Gastrocnemius medialis (tissue), 4 donors: ENCODE measurements around the gene CORO2B. TPM values are rescaled to one million over a fixed set of nuclear protein-coding genes. Genes with fewer than 3 reads are reported as not detected.

Experiments
- ATAC-seq, 2 donors: fragments of 150-250 bp; one replicate each; pipeline ENCODE4 v1.9.1; 2016
- DNase-seq, 2 donors: peaks; one replicate each; pipeline ENCODE4 v3.0.0-alpha.2; 2019
- H3K27ac ChIP-seq, 4 donors: fragments of 200-600 bp; sonication (generic); 1 replicate in 1 of 4; 2 replicates in 3 of 4; pipeline ENCODE4 v1.5.1; 2016 to 2018; ENCODE audit warnings: mild to moderate bottlenecking in 2 of 4, moderate library complexity in 1 of 4
- H3K27me3 ChIP-seq, 3 donors: fragments of 200-600 bp; sonication (generic) in 2 of 3; 1 replicate in 1 of 3; 2 replicates in 2 of 3; pipeline versions ENCODE4 v1.5.1 to v1.6.0; 2016 to 2019; ENCODE audit warnings: mild to moderate bottlenecking in 1 of 3, moderate library complexity in 1 of 3
- H3K36me3 ChIP-seq, 2 donors: fragments of 200-600 bp; sonication (generic) in 1 of 2; one replicate each; pipeline ENCODE4 v1.5.1; 2017 to 2018
- H3K4me1 ChIP-seq, 2 donors: fragments of 200-600 bp; sonication (generic) in 1 of 2; one replicate each; pipeline ENCODE4 v1.5.1; 2016 to 2017; ENCODE audit warnings: mild to moderate bottlenecking in 2 of 2
- H3K4me3 ChIP-seq, 4 donors: fragments of 200-600 bp; sonication (generic) in 3 of 4; 1 replicate in 1 of 4; 2 replicates in 3 of 4; pipeline ENCODE4 v1.5.1; 2016 to 2019; ENCODE audit warnings: mild to moderate bottlenecking in 2 of 4
- H3K9me3 ChIP-seq, 3 donors: fragments of 200-600 bp; sonication (generic) in 2 of 3; 1 replicate in 1 of 3; 2 replicates in 2 of 3; pipeline ENCODE4 v1.5.1; 2016 to 2019
- POLR2A ChIP-seq, 2 donors: fragments of 450-650 bp; IDR thresholded peaks; one replicate each; pipeline ENCODE4 v1.6.1; 2017; ENCODE audit warnings: antibody characterized with exemption in 2 of 2, mild to moderate bottlenecking in 2 of 2, moderate library complexity in 2 of 2
- in situ Hi-C, 4 donors: fragments of 200-750 bp; cut with MboI; loops; one replicate each; pipeline versions ENCODE4 v1.15.0 to v1.8.0; 2017; ENCODE audit warnings: low sequenced_read_pairs in 4 of 4
- intact Hi-C: fragments of 100-400 bp; cut with DNase I; formaldehyde crosslinking; loops from one replicate; pipeline ENCODE4 v1.15.1; 2023; ENCODE audit warnings: low total_unique reads
- total RNA-seq, 4 donors: library from RNA; depleted of rRNA; stranded (reverse); fragments of >200 nt; gene quantifications; one replicate each; pipeline versions ENCODE4 v1.1.0 to v1.2.3, GENCODE V29; 2016
- TF ChIP-seq, protein P1 (sequence below), 5 experiments: fragments of 450-650 bp in 3 of 5; fragments of 200-600 bp in 2 of 5; sonication (generic) in 2 of 5; IDR thresholded peaks in 4 of 5; conservative IDR thresholded peaks in 1 of 5; 1 replicate in 4 of 5; 2 replicates in 1 of 5; pipeline ENCODE4 v1.5.1; 2016 to 2019; ENCODE audit warnings: antibody characterized with exemption in 5 of 5, mild to moderate bottlenecking in 3 of 5, moderate library complexity in 3 of 5

Gene CORO2B
- total RNA-seq, 4 donors from 2014 or later, result 1.5 to 2.2 (median 1.8) TPM

DNA sequence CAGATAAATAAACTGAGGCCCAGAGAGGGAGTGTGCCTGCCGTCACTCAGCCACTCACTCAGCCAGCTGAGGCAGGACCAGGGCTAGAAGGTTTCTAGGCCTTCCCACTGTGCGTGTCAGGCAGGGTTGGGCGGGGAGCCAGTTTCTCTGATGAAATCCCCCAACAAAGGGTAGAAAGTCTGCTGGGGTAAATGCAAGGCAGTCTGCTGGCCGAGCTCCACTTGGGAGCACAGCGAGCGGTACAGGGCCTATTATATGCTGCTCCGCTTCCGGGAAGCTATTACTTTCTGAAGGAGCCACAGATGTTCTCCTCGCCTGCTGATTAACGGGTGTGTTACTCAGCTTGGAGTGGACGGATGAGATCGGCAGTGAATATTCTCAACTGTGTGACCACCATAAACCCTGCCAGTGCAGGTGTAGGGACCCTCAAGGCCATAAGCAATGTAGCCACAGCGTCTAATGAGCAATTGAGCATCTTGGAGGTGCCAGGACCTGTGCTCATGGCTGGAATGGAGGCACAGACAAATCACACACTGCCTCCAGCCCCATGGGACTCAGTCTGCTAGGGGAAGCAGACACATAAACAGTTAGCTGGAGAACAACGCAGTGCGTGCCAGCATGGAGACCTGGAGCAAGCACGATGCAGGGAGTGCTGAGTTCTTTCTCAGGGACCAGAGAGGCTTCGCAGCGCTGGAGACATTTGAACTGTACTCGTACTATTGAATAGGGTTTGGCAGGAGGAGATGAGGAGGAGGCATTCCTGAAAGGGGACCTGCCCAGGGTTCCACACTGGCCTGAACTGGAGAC, 42.1 kb downstream of the CORO2B start:
- H3K27me3 ChIP-seq, result no peaks in the 10 kb centered on the region
- in situ Hi-C loops (no loop called here), intact Hi-C loops (loop anchor here (5.0 kb wide), 1 partner anchor 44 kb away; the partner anchor contains the start of gene CORO2B)
- peak in 1 of 2 donors; percentile 21 for TF ChIP-seq POLR2A (IDR thresholded peaks at IDR 0.05)
- TF ChIP-seq, protein P1, sequence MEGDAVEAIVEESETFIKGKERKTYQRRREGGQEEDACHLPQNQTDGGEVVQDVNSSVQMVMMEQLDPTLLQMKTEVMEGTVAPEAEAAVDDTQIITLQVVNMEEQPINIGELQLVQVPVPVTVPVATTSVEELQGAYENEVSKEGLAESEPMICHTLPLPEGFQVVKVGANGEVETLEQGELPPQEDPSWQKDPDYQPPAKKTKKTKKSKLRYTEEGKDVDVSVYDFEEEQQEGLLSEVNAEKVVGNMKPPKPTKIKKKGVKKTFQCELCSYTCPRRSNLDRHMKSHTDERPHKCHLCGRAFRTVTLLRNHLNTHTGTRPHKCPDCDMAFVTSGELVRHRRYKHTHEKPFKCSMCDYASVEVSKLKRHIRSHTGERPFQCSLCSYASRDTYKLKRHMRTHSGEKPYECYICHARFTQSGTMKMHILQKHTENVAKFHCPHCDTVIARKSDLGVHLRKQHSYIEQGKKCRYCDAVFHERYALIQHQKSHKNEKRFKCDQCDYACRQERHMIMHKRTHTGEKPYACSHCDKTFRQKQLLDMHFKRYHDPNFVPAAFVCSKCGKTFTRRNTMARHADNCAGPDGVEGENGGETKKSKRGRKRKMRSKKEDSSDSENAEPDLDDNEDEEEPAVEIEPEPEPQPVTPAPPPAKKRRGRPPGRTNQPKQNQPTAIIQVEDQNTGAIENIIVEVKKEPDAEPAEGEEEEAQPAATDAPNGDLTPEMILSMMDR (IDR thresholded peaks at IDR 0.05 in 4 of 5, conservative IDR thresholded peaks at IDR 0.05 in 1 of 5), result no peak
- ATAC-seq, result peak; percentile 72 to 85
- no peak overlapping the region for H3K4me3 ChIP-seq
- H3K36me3 ChIP-seq, result no peaks in the 10 kb centered on the region
- no peaks in the 10 kb centered on the region for H3K9me3 ChIP-seq
- DNase-seq, result peak; percentile 79 to 86
- H3K4me1 ChIP-seq, result peaks cover 11% of the 10 kb centered on the region in 2 donors
- peak overlapping the region; percentile 46 to 64 (median 60) for H3K27ac ChIP-seq

DNA sequence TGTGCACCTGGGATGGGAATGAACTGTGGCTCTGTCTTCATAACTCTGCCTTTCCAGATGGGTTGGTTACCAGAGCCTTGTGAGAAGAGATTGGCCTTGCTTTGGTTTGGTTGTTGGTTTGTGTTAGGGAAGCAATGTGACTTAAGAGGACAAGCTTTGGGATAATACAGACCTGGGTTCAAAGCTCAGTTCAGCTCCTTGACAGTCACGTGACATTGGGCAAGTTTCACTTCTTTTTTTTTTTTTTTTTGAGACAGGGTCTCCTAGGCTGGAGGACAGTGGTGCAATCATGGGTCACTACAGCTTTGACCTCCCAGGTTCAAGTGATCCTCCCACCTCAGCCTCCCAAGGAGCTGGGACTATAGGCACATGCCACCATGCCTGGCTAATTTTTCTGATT, 42.7 kb downstream of the CORO2B start:
- ATAC-seq, result no peak
- in situ Hi-C loops (no loop called here), intact Hi-C loops (loop anchor here (5.0 kb wide), 1 partner anchor 44 kb away; the partner anchor contains the start of gene CORO2B)
- H3K36me3 ChIP-seq, result no peaks in the 10 kb centered on the region
- peaks cover 11% of the 10 kb centered on the region in 2 donors for H3K4me1 ChIP-seq
- no peaks in the 10 kb centered on the region for H3K27me3 ChIP-seq
- no peaks in the 10 kb centered on the region for H3K9me3 ChIP-seq
- no peak for DNase-seq
- peak overlapping the region; percentile 46 to 64 (median 60) for H3K27ac ChIP-seq
- TF ChIP-seq, protein P1 (IDR thresholded peaks at IDR 0.05 in 4 of 5, conservative IDR thresholded peaks at IDR 0.05 in 1 of 5), result no peak
- no peak for TF ChIP-seq POLR2A (IDR thresholded peaks at IDR 0.05)
- H3K4me3 ChIP-seq, result no peak overlapping the region

DNA sequence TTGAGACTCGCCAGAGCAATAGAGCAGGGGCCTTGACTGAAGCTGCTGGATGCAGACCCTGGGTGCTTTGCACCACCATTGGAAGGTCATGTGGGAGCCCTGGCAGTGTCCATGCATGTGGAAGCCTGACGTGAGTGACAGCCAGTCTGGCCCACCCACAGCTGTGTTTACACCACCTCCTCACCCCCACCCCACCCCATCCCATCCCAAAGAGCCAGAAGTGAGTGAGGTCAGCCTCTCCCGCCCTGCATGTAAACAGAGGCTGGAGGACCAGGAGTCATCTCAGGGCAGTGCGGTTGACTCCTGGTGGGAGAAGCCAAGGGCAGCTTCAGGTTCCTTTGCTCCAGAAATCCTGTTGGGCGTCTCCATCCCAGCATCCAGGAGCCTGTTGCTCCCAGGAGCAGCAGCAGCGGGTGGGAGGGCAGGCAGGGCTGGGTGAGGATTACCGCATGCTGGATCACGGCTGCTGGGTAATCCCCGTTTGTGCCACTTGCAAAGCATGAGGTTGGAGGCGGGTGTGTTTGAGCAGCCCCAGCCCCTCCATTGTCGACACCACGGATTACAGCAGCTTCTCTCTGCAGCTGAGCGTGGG, 44.6 kb downstream of the CORO2B start:
- Histone ChIP-seq H3K4me1 (peaks cover 11% of the 10 kb centered on the region in 2 donors), H3K4me3 (no peak overlapping the region), H3K9me3 (no peaks in the 10 kb centered on the region), H3K27me3 (no peaks in the 10 kb centered on the region), H3K27ac (no peak overlapping the region), H3K36me3 (no peaks in the 10 kb centered on the region)
- in situ Hi-C loops, result no loop called here
- DNase-seq, result peak in 1 of 2 donors; percentile 49
- peak in 1 of 2 donors; percentile 23 for ATAC-seq
- TF ChIP-seq, protein P1 (IDR thresholded peaks at IDR 0.05 in 4 of 5, conservative IDR thresholded peaks at IDR 0.05 in 1 of 5), result no peak
- no peak for TF ChIP-seq POLR2A (IDR thresholded peaks at IDR 0.05)
- intact Hi-C loops, result loop anchor here (5.0 kb wide), 1 partner anchor 46 kb away; the partner anchor contains the start of gene CORO2B

DNA sequence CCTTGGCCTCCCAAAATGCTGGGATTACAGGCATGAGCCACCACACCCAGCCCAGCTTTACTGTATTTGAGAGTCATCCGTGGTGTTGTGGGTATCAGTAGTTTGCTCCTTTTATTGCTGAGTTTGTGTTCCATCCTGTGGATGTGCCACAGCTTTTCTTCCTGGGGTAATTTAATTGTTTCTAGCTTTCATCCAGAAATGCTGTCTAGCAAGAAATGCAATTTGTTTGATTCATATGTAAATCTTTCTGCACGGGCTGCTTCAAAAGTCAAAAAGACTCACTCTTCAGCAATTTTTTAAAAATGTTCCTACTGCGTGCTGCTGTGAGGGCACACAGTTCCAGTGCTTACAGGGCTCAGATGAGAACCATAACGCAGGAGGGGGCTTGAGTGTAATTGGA, 47.1 kb downstream of the CORO2B start:
- in situ Hi-C loops, result no loop called here
- Histone ChIP-seq H3K36me3 (no peaks in the 10 kb centered on the region), H3K27ac (no peak overlapping the region), H3K27me3 (no peaks in the 10 kb centered on the region), H3K9me3 (no peaks in the 10 kb centered on the region), H3K4me1 (peaks cover 12 to 15% of the 10 kb centered on the region in 2 donors), H3K4me3 (no peak overlapping the region)
- no peak for TF ChIP-seq POLR2A (IDR thresholded peaks at IDR 0.05)
- TF ChIP-seq, protein P1 (IDR thresholded peaks at IDR 0.05 in 4 of 5, conservative IDR thresholded peaks at IDR 0.05 in 1 of 5), result no peak
- intact Hi-C loops, result no loop called here
- DNase-seq, result no peak
- no peak for ATAC-seq
